ENCODE data around the gene SPINT1.

SPINT1 gene

DNA sequence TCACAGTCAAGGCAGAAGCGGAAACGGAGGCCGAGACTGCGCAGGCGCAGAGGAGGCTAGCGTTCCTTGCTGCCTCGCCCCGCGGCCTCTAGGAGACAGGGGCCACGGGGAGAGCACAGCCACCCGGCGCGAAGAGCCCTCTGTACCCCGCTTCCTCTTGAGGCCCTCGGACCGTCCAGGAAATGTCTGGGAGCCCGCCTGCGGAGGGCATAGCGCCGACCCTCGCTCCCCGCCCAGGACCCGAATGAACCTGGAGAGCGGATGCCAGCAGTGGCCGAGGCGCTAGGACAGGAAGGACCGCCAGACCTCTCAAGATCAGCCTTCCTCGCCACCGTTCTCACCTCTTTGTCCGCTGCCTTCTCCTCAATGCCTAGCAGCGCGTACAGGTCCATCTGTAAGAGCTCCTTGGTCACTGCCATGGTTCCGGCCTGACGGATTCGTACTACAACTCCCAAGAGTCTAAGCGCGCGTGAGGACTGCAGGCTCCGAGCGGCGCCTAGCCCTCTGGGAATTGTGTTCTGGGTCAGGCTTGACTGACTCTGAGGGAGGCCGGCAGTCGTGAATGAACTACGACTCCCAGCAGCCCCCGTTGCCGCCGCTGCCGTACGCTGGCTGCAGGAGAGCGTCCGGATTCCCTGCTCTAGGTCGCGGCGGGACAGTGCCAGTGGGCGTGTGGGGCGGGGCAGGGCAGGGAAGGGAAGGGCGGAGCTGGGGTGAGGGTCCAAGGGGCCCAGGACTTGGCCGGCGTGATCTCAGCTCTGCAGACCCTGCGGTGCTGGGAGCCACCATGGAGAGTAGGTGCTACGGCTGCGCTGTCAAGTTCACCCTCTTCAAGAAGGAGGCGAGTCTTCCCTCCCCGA, 36.6 kb upstream of the SPINT1 start, which contains the start of the genes DNAJC17 and ZFYVE19:
DNAJC17 (minus strand) TSS at position 446 of the 860 bp plus-strand sequence; CDS start at position 419, 27 bp downstream.
ZFYVE19 (plus strand) TSS at position 62 of the 860 bp plus-strand sequence; CDS start at position 563, 501 bp downstream.
- Histone ChIP-seq H3K9me3 (ENCODE audit: insufficient read depth, low read length) (no peaks in the 10 kb centered on the region), H3K36me3 (ENCODE audit: insufficient read depth, insufficient read length, low read length) (peaks cover 38% of the 10 kb centered on the region), H3K4me3 (ENCODE audit: insufficient read length, low read depth) (peak within 1 kb of the TSS; percentile 100), H3K27me3 (ENCODE audit: insufficient read depth, insufficient read length) (no peaks in the 10 kb centered on the region), H3K9ac (ENCODE audit: insufficient read length, low read depth) (peak within 1 kb of the TSS; percentile 99), H3K4me1 (ENCODE audit: insufficient read depth, insufficient read length) (peaks cover 3% of the 10 kb centered on the region)
- TF ChIP-seq YY1 (IDR thresholded peaks at IDR 0.05; ENCODE audit: insufficient read depth, insufficient read length) (peak; percentile 14), SUZ12 (IDR thresholded peaks at IDR 0.05; ENCODE audit: extremely low read depth, insufficient read depth, insufficient read length) (no peak)
- DNase-seq (ENCODE audit: low read depth, low spot score) = peak; percentile 95

DNA sequence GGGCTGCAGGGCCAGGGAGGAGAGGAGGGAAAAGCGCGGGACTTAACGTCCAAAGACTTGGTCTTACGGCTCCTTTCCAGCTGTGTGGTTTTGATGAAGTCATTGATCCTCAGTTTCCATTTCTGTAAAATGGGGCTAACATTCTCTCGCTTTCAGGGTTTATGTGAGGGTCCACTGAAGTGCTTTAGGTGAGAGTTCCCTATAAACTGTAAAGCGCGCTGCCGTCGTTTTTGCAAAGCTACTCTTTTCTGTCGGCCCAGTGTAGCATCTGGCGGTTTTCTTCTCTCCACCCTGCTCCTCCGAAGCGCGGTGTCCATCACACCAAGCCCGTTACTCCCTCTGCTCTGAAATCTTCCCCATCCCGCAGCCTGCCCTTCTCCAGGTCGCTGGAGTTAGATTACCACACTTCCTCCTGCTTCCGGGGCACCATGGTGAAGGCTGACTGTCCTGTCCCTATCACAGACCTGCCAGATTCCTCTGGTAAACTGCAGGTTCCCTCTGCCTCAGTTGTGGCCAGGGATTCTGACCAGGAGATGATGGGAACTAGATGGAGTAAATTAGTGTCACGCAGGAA, 35.9 kb upstream of the SPINT1 start:
- no peak for DNase-seq (ENCODE audit: low read depth, low spot score)
- peak overlapping the region; percentile 85 for H3K9ac ChIP-seq (ENCODE audit: insufficient read length, low read depth)

DNA sequence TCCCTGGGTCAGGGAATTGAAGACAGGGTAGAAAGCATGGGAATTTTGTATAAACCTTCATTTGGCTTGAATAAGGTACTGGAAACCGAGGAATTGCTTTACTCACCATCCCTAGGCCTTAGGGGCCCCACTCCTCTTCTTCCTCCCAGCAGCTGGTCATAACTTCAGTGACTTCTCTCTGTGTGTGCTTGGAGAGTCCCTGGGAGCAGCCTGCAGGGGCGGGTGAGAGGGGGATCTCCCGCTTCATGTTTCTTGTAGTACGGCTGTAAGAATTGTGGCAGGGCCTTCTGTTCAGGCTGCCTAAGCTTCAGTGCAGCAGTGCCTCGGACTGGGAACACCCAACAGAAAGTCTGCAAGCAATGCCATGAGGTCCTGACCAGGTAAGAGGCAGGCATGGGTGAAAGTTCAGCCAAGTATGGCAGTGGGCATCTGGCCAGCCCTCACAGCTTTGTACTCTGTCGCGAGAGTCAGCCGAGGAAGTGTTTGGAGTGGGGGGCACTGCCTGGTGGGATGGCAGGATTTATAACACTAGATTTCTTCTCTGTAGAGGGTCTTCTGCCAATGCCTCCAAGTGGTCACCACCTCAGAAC, 34.9 kb upstream of the SPINT1 start:
- H3K9me3 ChIP-seq (ENCODE audit: insufficient read depth, low read length) = no peaks in the 10 kb centered on the region
- no peak for DNase-seq (ENCODE audit: low read depth, low spot score)
- H3K9ac ChIP-seq (ENCODE audit: insufficient read length, low read depth) = no peak overlapping the region
- no peak overlapping the region for H3K4me3 ChIP-seq (ENCODE audit: insufficient read length, low read depth)
- H3K36me3 ChIP-seq (ENCODE audit: insufficient read depth, insufficient read length, low read length) = peaks cover 39% of the 10 kb centered on the region
- TF ChIP-seq YY1 (IDR thresholded peaks at IDR 0.05; ENCODE audit: insufficient read depth, insufficient read length) (no peak), ZNF274 (IDR thresholded peaks at IDR 0.05; ENCODE audit: low read depth, low read length) (no peak), SUZ12 (IDR thresholded peaks at IDR 0.05; ENCODE audit: extremely low read depth, insufficient read depth, insufficient read length) (no peak)
- no peaks in the 10 kb centered on the region for H3K27me3 ChIP-seq (ENCODE audit: insufficient read depth, insufficient read length)
- H3K4me1 ChIP-seq (ENCODE audit: insufficient read depth, insufficient read length) = peaks cover 3% of the 10 kb centered on the region

More for the DNA sequence above, 35.9 kb upstream of the SPINT1 start:
- Histone ChIP-seq H3K27me3 (ENCODE audit: insufficient read depth, insufficient read length) (no peaks in the 10 kb centered on the region), H3K4me3 (ENCODE audit: insufficient read length, low read depth) (peak overlapping the region; percentile 100), H3K36me3 (ENCODE audit: insufficient read depth, insufficient read length, low read length) (peaks cover 38% of the 10 kb centered on the region), H3K9me3 (ENCODE audit: insufficient read depth, low read length) (no peaks in the 10 kb centered on the region), H3K4me1 (ENCODE audit: insufficient read depth, insufficient read length) (peaks cover 3% of the 10 kb centered on the region)
- TF ChIP-seq ZNF274 (IDR thresholded peaks at IDR 0.05; ENCODE audit: low read depth, low read length) (no peak), YY1 (IDR thresholded peaks at IDR 0.05; ENCODE audit: insufficient read depth, insufficient read length) (no peak), SUZ12 (IDR thresholded peaks at IDR 0.05; ENCODE audit: extremely low read depth, insufficient read depth, insufficient read length) (no peak)

DNA sequence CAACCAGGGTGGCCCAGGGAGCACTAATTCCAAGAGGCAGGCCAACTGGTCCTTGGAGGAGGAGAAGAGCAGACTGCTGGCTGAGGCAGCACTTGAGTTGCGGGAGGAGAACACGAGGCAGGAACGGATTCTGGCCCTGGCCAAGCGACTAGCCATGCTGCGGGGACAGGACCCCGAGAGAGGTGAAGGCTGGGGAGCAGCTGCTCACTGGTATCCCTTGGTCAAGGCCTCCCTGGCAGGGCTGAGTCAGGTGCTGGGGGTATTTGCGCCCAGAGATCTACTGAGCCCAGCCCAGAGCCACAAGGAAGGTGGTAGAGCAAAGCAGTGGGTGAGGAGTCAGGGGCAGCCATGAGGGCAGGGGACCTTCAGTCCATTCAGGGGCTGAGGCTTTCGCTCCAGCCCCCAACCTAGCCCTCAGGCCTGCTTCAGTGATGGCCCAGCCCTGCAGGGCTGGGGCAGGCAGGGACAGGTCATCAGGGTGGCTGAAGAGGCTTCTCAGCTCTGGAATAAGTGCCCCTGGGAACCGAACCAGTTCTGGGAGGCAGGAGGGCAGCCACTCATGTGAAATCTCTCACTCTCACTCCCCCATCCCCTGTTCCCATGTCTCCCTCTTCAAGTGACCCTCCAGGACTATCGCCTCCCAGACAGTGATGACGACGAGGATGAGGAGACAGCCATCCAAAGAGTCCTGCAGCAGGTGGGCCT, 31.0 kb upstream of the SPINT1 start:
- no peaks in the 10 kb centered on the region for H3K27me3 ChIP-seq (ENCODE audit: insufficient read depth, insufficient read length)
- no peak for TF ChIP-seq SUZ12 (IDR thresholded peaks at IDR 0.05; ENCODE audit: extremely low read depth, insufficient read depth, insufficient read length)
- TF ChIP-seq ZNF274 (IDR thresholded peaks at IDR 0.05; ENCODE audit: low read depth, low read length) = no peak
- TF ChIP-seq YY1 (IDR thresholded peaks at IDR 0.05; ENCODE audit: insufficient read depth, insufficient read length) = no peak
- H3K36me3 ChIP-seq (ENCODE audit: insufficient read depth, insufficient read length, low read length) = peaks cover 49% of the 10 kb centered on the region
- H3K4me3 ChIP-seq (ENCODE audit: insufficient read length, low read depth) = no peak overlapping the region
- H3K4me1 ChIP-seq (ENCODE audit: insufficient read depth, insufficient read length) = peaks cover 6% of the 10 kb centered on the region
- no peak for DNase-seq (ENCODE audit: low read depth, low spot score)
- no peak overlapping the region for H3K9ac ChIP-seq (ENCODE audit: insufficient read length, low read depth)
- H3K9me3 ChIP-seq (ENCODE audit: insufficient read depth, low read length) = no peaks in the 10 kb centered on the region

DNA sequence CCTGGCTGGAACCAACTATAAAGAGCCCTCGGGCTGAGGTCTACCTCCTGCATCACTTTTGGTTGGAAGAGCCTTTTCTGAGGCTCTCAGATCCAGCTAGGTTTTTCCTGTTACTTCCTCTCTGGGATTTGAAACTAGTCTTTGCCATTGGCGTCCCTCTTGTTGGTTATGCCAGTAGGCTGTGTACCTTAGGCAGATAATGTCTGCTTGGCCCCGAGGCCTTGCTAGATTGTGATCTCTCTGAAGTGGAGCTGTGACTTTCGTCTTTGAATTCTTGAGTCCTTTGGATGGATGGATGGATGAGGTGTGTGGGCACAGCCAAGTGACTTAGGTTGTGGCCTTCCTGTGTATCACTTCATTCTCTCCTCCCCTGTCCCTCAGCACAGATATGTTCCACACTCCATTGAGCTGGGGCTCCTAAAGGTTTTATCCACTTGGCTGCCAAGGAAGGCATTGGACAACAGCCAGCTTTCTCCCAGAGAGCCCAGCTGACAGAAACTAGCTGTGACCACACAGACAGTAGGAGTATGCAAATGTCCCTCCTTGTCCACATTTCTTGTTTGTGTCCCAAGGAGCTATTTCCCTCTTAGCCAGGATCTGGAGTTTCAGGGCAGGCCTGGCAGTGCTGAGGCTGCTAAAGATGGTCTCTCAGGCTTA, 28.7 kb upstream of the SPINT1 start:
- Histone ChIP-seq H3K4me3 (ENCODE audit: insufficient read length, low read depth) (no peak overlapping the region), H3K4me1 (ENCODE audit: insufficient read depth, insufficient read length) (peaks cover 4% of the 10 kb centered on the region), H3K9me3 (ENCODE audit: insufficient read depth, low read length) (no peaks in the 10 kb centered on the region), H3K9ac (ENCODE audit: insufficient read length, low read depth) (no peak overlapping the region), H3K36me3 (ENCODE audit: insufficient read depth, insufficient read length, low read length) (peaks cover 42% of the 10 kb centered on the region), H3K27me3 (ENCODE audit: insufficient read depth, insufficient read length) (no peaks in the 10 kb centered on the region)
- TF ChIP-seq ZNF274 (IDR thresholded peaks at IDR 0.05; ENCODE audit: low read depth, low read length) (no peak), YY1 (IDR thresholded peaks at IDR 0.05; ENCODE audit: insufficient read depth, insufficient read length) (no peak), SUZ12 (IDR thresholded peaks at IDR 0.05; ENCODE audit: extremely low read depth, insufficient read depth, insufficient read length) (no peak)
- no peak for DNase-seq (ENCODE audit: low read depth, low spot score)

DNA sequence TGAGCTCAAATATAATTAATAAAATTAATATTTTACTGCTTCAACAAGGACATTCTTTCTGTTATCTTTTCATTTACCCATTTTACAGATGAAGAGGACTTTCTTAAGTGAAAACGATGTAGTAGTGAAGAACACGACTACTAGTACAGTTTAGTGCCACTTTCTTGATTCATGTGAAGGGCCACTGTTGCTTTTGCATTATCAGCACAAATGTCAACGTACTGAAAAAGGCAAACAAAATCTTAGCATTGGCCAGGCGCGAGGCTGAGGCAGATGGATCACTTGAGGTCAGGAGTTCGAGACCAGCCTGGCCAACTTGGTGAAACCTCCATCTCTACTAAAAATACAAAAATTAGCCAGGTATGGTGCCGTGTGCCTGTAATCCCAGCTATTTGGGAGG, 24.8 kb upstream of the SPINT1 start:
- DNase-seq (ENCODE audit: low read depth, low spot score) = no peak
- Histone ChIP-seq H3K9ac (ENCODE audit: insufficient read length, low read depth) (no peak overlapping the region), H3K4me3 (ENCODE audit: insufficient read length, low read depth) (no peak overlapping the region), H3K4me1 (ENCODE audit: insufficient read depth, insufficient read length) (peaks cover 4% of the 10 kb centered on the region), H3K9me3 (ENCODE audit: insufficient read depth, low read length) (no peaks in the 10 kb centered on the region), H3K36me3 (ENCODE audit: insufficient read depth, insufficient read length, low read length) (peaks cover 13% of the 10 kb centered on the region), H3K27me3 (ENCODE audit: insufficient read depth, insufficient read length) (no peaks in the 10 kb centered on the region)
- TF ChIP-seq ZNF274 (IDR thresholded peaks at IDR 0.05; ENCODE audit: low read depth, low read length) (no peak), SUZ12 (IDR thresholded peaks at IDR 0.05; ENCODE audit: extremely low read depth, insufficient read depth, insufficient read length) (no peak), YY1 (IDR thresholded peaks at IDR 0.05; ENCODE audit: insufficient read depth, insufficient read length) (no peak)
